GM21528 (cell line): ENCODE measurements around the gene ARAP3.
"Not testable (repeated sequence)": the region's sequence is repeated elsewhere in the genome, so short reads cannot be mapped to it uniquely, and the experiment has no call there.

Experiments
- ATAC-seq: cut with Tn5 transposase; IDR thresholded peaks from one replicate; pipeline ENCODE4 v1.9.1; 2021; ENCODE audit warnings: mild to moderate bottlenecking, moderate library complexity; ENCODE audit not compliant: unreplicated experiment, low FRiP score

ARAP3 gene

GRCh38 chr5:141681695-141682641, at the start of gene ARAP3:
ARAP3 (minus strand) TSS chr5:141682230; CDS start chr5:141680486, 1,744 bp downstream.
- no peak for ATAC-seq

GRCh38 chr5:141729387-141730006, 47.5 kb upstream of the ARAP3 start:
- ATAC-seq: no peak

GRCh38 chr5:141725891-141726290, 43.9 kb upstream of the ARAP3 start:
- ATAC-seq: no peak

- ATAC-seq: not testable (repeated sequence)
Observed at GRCh38 chr5:141725174-141725573, 43.1 kb upstream of the ARAP3 start.

- ATAC-seq: no peak
Observed at GRCh38 chr5:141722266-141722665, 40.2 kb upstream of the ARAP3 start.

GRCh38 chr5:141717043-141717442, 35.0 kb upstream of the ARAP3 start:
- ATAC-seq: no peak

- no peak for ATAC-seq
Observed at GRCh38 chr5:141716468-141716867, 34.4 kb upstream of the ARAP3 start.

GRCh38 chr5:141716009-141716408, 34.0 kb upstream of the ARAP3 start:
- no peak for ATAC-seq

GRCh38 chr5:141715346-141715905, 33.4 kb upstream of the ARAP3 start:
- no peak for ATAC-seq

- no peak for ATAC-seq
Observed at GRCh38 chr5:141714542-141715310, 32.7 kb upstream of the ARAP3 start.

- ATAC-seq: no peak
Observed at GRCh38 chr5:141713616-141714309, 31.7 kb upstream of the ARAP3 start.

GRCh38 chr5:141711687-141712086, 29.7 kb upstream of the ARAP3 start:
- no peak for ATAC-seq

- ATAC-seq: no peak
Observed at GRCh38 chr5:141709699-141710267, 27.8 kb upstream of the ARAP3 start.

- no peak for ATAC-seq
Observed at GRCh38 chr5:141708016-141708415, 26.0 kb upstream of the ARAP3 start.

- ATAC-seq: no peak
Observed at GRCh38 chr5:141707510-141707909, 25.5 kb upstream of the ARAP3 start.

GRCh38 chr5:141706121-141706520, 24.1 kb upstream of the ARAP3 start:
- ATAC-seq: no peak

- ATAC-seq: no peak
Observed at GRCh38 chr5:141705469-141705868, 23.4 kb upstream of the ARAP3 start.

GRCh38 chr5:141704782-141705297, 22.8 kb upstream of the ARAP3 start:
- ATAC-seq: no peak

- no peak for ATAC-seq
Observed at GRCh38 chr5:141703133-141703561, 21.1 kb upstream of the ARAP3 start.
